NCI-H69 (cell line): ENCODE results near the gene SLC35E2B.
"Not testable (repeated sequence)": the region's sequence is repeated elsewhere in the genome, so short reads cannot be mapped to it uniquely, and the experiment has no call there.

ENCODE experiments used
- DNase-seq: peaks from one replicate; lab custom pipeline; 2025; lab: John Stamatoyannopoulos, UW

SLC35E2B gene

DNA sequence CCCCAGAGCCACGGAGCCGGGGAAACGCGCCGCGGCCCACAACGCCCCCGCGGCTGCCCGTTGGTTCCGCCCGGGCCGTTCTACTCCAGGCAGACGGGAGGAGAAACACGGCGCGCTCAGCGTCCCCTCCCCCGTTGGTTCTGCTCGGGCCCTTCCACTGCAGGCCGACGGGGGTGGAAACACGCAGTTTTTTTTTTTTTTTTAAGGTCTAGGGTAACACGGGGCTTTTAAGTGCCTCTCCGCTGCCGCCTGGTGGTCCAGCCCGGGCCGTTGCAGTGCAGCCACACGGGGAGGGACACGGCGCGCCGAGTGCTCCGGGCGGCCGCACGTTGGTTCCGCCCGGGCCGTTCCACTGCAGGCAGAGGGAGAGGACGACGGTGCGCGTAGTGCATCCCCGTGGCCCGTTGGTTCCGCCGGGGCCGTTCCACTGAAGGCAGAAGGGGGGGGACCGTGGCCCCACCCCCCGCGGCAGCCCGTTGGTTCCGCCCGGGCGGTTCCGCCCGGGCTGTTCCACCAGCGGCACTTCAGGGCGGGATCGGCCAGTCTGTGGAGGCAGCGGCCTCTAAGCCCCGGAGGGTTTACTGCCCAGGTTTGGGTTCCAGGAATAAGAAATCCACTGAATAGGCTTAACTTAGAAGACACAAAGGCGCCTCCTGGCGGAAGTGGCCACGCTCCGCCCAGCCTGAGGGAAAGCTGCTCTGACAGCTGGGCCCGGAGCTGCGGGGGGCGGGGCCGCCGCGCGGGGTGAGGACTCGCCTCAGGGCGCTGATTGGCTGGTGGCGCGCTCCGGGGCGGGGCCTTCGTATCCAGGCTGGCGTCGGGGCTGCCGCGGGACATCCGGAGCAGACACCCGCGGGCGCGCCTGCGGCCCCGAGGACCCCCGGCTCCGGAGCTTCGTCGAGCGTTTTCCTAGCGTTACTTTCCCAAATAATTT lies at the start of gene SLC35E2B:
Gene SLC35E2B, minus strand, starts transcription at position 82 of the 934 bp plus-strand sequence. CDS start 16,096 bp downstream, outside the sequence.
- peak; percentile 90 for DNase-seq

- not testable (repeated sequence) for DNase-seq
Observed at GRCh38 chr1:1741013-1741412, 48.4 kb upstream of the SLC35E2B start.

GRCh38 chr1:1738799-1739337 lies 46.3 kb upstream of the SLC35E2B start:
- not testable (repeated sequence) for DNase-seq

DNA sequence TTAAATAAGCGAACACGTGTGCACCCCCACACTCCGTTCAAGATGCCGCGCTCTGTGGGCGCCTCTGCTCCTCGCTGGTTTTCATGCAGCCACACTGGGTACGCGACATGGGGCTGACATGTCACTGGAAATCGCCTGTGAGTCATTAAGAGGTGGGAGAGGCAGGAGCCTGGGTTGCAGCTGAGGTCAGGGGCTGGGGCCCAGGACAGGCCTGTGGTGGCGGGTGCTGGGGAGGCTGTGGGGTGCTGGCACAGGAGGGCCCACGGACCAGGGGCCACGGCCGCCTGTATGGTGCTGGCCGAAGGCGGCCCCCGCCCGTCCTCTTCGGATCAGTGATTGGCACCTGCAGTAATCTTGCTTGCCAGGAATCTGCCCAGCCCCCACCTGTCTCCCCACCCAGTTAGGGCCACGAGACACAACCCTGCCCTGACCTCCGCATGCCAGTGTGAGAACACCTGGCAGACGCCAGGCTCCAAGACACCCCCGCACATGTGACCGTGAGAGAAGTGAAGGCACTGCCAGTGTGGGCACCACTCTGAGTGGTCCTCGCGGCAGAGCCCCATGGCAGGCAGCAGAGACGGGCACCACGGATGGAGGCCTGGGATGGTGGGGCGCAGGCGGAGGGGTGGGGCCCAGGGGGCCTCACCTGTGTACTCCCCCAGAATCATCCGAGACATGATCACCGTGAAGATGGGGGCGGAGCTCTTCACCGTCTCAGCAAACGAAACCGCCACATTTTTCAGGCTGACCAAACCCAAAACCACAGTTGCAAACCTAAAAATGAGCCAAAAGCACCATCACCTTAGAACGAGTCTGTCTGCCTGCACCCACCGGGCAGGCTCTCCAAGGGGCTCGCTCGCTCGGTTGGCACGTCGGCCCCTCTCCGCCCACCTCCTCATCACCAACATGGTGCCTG lies 45.3 kb upstream of the SLC35E2B start:
- DNase-seq = not testable (repeated sequence)

- no peak for DNase-seq
Observed at GRCh38 chr1:1732381-1732780, 39.8 kb upstream of the SLC35E2B start.

DNA sequence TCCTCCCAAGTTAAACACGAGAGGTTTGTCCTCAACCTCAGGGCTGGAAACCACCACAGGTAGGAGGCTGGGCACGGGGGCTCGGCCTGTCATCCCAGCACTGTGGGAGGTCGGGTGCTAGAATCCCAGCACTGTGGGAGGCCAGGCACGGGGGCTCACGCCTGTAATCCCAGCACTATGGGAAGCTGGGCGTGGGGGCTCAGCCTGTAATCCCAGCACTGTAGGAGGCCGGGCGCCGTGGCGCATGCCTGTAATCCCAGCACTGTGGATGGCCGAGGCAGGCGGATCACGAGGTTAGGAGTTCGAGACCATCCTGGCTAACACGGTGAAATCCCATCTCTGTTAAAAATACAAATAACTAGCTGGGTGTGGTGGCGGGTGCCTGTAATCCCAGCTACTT lies 38.3 kb upstream of the SLC35E2B start:
- no peak for DNase-seq

- DNase-seq = not testable (repeated sequence)
Observed at GRCh38 chr1:1730230-1730629, 37.6 kb upstream of the SLC35E2B start.

GRCh38 chr1:1729116-1729816 lies 36.7 kb upstream of the SLC35E2B start:
- not testable (repeated sequence) for DNase-seq

DNA sequence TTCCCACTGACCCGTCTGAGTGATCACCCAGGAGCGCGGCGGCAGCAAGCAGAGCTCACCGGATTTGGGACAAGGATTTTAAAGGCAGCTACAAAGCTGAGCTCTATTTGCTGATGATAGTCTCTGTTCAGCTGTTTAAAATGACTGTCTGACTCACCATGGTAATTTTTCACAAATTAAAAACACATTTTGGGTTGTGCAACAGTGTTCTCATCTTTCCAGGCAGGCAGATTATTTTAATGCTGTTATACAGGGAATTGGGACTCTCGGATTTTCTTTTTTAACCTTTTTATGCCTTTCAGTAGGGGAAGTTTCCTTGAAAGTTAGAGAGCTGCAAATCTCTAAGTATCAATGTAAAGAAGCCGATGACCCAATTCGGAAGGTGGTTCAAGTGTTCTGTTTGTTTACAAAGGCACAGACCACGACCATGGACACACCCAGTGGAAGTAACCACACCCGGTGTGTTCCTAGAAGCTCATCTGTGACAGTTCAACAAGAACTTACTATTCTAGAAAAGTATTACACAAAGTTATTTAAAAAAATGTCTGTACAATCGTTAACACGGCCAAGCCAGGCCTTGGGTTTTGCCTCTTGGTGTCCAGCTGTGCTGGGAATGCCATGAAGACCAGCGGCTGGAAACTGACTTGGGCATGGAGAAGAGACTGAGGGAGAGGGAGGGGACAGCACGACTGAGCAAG lies 35.9 kb upstream of the SLC35E2B start:
- DNase-seq = peak; percentile 8

DNA sequence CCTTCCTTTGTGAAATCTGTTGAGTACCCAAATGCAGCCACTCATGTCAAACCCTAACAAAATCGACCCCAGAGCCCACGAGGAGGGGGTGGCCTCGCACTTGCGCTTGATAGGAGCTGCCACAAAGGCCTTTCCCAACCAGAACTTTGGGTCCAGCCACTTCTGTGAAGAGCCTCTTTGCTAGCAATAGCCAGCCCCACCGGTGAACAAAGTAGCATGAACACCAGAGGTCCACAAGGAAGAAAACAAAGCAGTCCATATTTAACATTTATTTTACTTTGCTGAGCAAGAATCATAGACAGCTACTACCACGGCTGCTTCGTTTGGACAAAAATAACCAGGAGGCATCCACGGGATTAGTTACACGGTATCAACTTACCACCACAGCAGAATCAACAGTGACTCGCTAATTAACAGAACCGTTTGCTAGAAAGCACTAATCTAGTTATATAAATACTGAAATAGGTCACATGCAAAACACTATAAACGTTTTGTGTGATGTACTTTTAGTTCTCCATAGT lies 34.6 kb upstream of the SLC35E2B start:
- DNase-seq = not testable (repeated sequence)

GRCh38 chr1:1726088-1726487 lies 33.5 kb upstream of the SLC35E2B start:
- DNase-seq = not testable (repeated sequence)

GRCh38 chr1:1724035-1724864 lies 31.7 kb upstream of the SLC35E2B start, which contains the start of gene CDK11A:
Gene CDK11A (minus strand): TSS chr1:1724357. CDS start chr1:1722818, 1,539 bp downstream.
- DNase-seq = peak; percentile 98

DNA sequence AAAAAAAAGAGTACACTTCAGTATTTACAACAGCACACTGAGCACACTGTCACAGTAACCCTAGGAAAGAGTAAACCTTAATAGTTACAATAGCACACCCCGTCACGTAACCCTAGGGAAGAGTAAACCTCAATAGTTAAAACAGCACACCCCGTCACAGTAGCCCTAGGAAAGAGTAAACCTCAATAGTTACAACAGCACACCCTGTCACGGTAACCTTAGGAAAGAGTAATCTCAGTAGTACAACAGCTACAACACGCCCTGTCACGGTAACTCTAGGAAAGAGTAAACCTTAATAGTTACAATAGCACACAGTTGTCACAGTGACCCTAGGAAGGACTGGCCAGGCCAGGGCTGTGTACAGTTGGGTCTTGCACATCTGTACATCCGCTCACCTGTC lies 28.6 kb upstream of the SLC35E2B start:
- no peak for DNase-seq

- not testable (repeated sequence) for DNase-seq
Observed at GRCh38 chr1:1715109-1715883, 22.7 kb upstream of the SLC35E2B start.

GRCh38 chr1:1707897-1708296 lies 15.3 kb upstream of the SLC35E2B start:
- DNase-seq = not testable (repeated sequence)

GRCh38 chr1:1707241-1707640 lies 14.6 kb upstream of the SLC35E2B start:
- not testable (repeated sequence) for DNase-seq

DNA sequence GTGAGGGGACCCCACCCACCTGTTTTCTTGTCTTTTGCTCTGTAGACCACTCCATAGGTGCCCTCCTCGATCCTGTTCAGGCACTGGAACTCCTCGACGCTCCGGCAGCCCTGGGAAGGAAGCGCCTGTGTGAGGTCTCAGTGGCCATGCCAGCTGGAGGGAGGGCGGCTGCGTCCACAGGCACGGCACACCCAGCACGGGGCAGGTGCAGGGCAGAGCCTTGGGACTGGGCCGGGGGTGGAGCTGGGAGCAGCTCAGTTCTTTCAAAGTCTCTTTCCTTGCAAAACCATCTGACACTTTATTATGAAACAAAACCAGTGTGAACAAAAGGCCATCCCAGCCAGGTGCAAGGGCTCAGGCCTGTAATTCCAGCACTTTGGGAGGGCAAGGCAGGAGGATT lies 13.0 kb upstream of the SLC35E2B start:
- DNase-seq = not testable (repeated sequence)

- DNase-seq = not testable (repeated sequence)
Observed at GRCh38 chr1:1704284-1704957, 11.8 kb upstream of the SLC35E2B start.
